ENCODE results near the gene CADM4. TPM values are rescaled to one million over a fixed set of nuclear protein-coding genes. Genes with fewer than 3 reads are reported as not detected.

The CADM4 gene
- total and polyA plus RNA-seq, 9 of the 15 experiments (the other 6 are each of a cell fraction or from before 2014, with no cell fraction given) = 0.03 to 4.6 (median 1.3) TPM

- no peak for TF ChIP-seq CHD7 (IDR thresholded peaks at IDR 0.05; ENCODE audit: low read depth, low read length)
- no peak for TF ChIP-seq ZNF584 (CRISPR knock-in tag; IDR thresholded peaks at IDR 0.05; ENCODE audit: low read depth)
- TF ChIP-seq KDM5B (IDR thresholded peaks at IDR 0.05; ENCODE audit: insufficient replicate concordance, low read depth, low read length) = no peak
- TF ChIP-seq HDAC6 (IDR thresholded peaks at IDR 0.05; ENCODE audit: low read depth, low read length) = no peak
- TF ChIP-seq ZNF655 (CRISPR knock-in tag; IDR thresholded peaks at IDR 0.05) = no peak
- no peak for TF ChIP-seq TEAD2 (tag; IDR thresholded peaks at IDR 0.05)
- TF ChIP-seq MEF2D (tag; conservative IDR thresholded peaks at IDR 0.05; ENCODE audit: low read depth) = no peak
- TF ChIP-seq THRB (CRISPR knock-in tag; conservative IDR thresholded peaks at IDR 0.05) = no peak
- TF ChIP-seq YBX1 (IDR thresholded peaks at IDR 0.05) = no peak
- TF ChIP-seq MEIS2 (IDR thresholded peaks at IDR 0.05; ENCODE audit: partially characterized antibody) = no peak
- TF ChIP-seq DLX4 (CRISPR knock-in tag; IDR thresholded peaks at IDR 0.05) = no peak
- TF ChIP-seq ZC3H4 (CRISPR knock-in tag; IDR thresholded peaks at IDR 0.05; ENCODE audit: borderline replicate concordance) = no peak
Measured at GRCh38 chr19:43672061-43672679, 32.5 kb upstream of the CADM4 start (continued).
